HG03060 (cell line): ENCODE results near the gene PPP1CB.
"Not testable (repeated sequence)": the region's sequence is repeated elsewhere in the genome, so short reads cannot be mapped to it uniquely, and the experiment has no call there.

Experiments used
- ATAC-seq: cut with Tn5 transposase; IDR thresholded peaks from one replicate; pipeline ENCODE4 v1.9.1; 2021; ENCODE audit warnings: low read depth, moderate number of reproducible peaks; ENCODE audit not compliant: unreplicated experiment

PPP1CB gene

DNA sequence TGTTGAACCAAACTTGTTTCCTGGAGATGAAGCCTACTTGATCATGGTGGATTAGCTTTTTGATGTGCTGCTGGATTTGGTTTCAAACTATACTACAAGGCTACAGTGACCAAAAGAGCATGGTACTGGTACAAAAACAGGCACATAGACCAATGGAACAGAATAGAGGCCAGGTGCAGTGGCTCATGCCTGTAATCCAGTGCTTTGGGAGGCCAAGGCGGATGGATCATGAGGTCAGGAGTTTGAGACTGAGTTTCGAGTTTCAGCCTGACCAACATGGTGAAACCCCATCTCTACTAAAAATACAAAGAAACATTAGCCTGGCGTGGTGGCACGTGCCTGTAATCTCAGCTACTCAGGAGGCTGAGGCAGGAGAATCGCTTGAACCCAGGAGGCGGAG is 9.0 kb upstream of the PPP1CB start:
- not testable (repeated sequence) for ATAC-seq

DNA sequence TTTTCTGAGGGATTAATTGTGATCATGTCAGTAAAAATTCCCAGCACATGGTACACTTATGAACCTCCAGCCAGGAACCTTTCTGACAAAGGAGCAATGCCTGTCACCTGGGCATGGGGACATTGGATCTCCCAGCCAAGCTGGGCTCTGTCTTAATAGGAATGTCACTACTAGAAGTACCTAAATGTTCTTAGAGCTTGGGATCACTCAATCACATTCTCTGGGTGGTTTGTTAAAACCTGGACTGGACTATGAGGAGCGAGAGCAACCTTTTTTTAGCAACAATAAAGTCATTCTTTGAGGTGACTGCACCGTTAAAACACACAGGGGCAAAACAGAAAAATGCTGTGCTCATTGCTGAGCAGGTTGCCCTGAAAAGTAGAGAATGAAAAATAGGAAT is 6.4 kb upstream of the PPP1CB start:
- no peak for ATAC-seq

DNA sequence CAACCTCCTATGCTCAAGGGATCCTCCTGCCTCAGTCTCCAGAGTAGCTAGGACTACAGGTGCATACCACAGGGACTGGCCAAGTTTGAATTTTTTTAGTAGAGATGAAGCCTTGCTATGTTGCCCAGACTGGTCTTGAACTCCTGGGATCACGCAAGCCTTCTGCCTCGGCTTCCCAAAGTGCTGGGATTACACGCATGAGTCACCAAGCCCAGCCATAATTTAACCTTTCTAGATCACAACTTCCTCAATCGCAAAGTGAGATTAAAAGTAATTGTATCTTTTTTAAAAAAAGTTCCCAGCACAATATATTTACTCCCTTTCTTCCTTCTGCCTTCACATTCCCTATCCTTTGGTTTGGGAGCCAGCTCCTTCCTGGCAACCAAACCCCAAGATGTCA is 5.8 kb upstream of the PPP1CB start:
- no peak for ATAC-seq

DNA sequence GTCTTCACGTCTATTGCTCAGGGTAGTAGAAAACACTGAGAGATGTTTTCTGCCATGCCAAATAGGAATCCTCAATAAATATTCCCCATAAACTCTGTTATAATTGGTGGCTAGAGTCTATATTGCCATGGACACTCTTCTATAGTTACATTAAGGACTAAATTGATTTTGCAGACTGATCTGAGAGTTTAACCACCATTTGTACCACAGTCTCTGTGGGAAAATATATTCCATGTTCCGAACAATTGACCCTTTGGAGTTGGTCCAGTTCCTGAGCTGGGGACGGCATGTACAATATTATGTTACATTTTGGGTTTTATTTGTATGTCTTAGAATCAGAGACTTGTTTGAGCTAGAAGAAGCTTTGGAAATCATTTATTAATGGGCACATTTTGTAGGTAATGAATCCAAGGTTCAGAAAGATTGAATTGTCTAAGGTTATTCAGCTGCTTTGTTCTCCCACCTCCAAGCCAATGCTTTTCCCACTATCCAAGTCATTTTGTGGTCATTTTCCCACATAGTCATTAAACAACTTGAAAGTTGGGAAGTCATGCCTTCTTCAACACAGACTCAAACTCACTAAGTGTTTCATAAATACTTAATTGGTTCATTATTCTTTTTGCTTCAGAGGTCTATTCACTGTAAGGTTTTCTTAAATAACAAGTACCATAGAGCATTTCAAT is 5.1 kb upstream of the PPP1CB start:
- ATAC-seq: no peak

DNA sequence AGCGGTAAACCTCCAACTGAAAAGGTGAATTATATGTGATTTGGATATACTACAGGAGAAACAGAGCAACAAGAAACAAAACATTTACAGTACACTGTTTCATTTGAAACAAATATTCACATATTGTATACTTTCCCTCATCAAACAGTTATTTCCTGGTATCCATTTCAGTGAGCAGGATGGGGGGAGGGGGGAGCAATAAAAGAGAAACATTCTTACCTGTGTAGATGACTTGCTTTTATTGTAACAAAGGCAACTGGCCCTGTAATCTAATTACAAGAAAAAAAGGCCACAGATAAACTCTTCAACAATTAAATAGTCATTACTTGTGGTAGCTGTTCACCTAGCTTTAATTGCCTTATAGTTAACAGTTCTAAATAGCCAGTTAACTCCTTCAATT is 3.9 kb upstream of the PPP1CB start:
- ATAC-seq: no peak

DNA sequence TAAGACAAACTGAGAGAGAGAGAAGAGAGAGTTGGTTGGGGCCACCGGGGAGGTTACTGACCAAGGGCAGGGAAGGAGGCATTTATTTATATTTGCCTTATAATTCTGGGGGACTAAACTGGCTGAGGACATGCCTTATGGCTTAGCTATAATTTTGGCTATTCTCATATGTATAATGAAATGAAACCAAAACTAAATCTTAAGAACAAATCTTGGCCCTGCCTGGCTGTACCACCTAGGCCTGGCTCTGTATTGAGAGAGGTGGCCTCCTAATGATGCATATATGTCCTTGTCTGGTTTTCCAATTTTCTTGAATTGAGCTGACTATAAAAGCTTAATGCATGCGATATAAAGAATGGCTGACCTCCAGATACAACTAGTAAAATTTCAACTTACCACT is 3.5 kb upstream of the PPP1CB start:
- no peak for ATAC-seq

DNA sequence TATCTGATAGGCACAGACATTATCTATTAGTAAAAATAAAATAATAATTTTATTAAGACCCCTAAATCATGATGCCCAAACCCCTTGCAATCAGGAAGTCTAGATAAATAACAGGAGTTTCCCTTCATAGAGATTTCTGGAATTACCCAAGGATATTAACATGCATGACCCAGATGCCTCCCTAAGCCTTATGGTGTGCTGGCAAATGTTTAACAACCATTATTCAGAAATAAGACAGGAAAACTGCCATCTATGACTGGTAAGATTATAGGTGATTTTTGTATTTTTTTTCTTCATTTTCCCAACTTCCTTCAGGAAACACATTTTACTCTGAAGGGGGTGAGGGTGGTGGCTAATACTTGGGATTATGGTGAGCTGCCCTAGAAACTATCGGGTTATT is 2.7 kb upstream of the PPP1CB start:
- no peak for ATAC-seq

DNA sequence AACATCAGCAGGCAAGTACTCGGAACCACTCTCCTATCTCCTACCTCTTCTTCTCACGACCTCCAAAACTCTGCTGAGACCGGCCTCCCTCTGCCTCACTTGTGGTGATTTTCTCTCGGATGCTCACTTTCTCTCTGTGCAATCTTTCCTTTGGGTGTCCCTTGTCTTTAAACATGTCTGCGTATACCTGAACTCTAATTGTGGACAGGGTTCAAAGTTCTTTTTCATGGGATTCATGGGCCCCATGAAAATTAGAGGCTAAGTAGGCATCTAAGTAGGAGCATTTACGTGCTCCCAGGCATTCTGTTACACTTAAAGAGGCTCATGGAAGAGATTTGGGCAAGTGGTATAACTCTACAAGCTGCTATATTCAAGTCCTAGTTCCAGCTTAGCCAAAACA is 2.1 kb upstream of the PPP1CB start:
- no peak for ATAC-seq

DNA sequence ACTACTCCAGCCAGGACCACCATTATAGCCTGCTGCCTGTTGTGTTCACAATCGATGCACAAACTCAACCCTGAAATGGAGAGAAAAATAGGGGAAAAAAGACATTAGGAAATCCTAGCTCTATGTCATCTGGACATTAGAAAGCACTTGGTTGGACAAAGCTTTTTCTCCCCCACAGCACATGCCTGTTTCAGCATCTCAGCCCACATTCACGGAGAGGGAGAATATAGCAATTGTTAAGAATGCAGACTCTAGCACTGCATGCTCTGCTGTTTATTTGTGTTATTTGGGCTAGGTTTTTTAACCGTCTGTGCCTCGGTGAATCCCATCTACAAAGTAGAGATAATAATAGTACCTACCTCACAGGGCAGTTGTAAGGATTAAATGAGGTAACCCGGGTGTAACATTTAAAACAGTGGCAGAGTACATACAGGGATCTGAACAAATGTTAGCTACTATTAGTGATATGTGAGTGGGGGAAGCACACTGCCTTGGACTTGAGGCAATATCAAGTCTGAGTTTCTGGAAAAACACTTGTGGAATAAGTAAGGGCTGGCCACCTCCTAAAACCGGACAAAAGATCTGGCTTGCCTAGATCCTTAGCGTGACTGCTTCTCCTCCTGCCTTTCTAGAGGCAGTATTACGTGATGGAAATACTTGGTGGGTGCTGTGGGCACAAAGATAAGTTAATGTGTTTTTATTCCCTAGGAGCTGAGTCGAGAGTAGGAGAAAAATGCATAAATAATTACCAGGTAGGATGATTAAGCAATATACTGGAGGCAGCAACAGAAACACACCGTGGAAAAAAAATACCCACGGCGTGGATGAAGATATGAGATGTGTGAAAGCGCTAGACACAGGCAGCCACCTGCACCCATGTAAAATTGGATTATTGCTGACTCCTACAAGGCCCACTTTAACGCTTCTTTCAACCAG is 1.0 kb upstream of the PPP1CB start:
- ATAC-seq: no peak

DNA sequence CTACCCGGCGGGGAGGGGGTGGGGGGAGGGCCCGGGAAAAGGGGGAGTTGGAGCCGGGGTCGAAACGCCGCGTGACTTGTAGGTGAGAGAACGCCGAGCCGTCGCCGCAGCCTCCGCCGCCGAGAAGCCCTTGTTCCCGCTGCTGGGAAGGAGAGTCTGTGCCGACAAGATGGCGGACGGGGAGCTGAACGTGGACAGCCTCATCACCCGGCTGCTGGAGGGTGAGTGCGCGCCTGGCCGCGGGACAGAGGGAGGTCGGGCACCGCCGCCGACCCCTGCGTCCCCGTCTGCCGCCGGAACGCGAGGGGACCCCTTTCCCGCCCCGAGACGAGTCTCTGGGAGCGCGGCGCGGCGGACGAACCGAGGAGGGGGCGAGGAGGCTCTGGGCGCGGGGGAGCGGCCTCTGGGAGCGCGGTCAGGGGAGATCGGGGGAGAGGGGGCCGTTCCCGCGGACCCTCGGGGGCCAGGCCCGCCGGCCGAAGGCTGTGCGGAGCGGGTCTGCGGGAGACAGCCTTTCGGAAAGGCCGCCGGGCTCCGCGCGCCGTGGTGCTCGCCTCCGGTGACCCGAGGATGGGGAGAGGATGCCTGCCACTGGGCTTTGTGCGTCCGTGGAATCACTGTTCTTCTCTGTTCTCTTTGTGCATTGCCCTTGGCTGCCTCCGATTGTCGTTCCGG is 463 bp downstream of the PPP1CB start:
- peak; percentile 10 for ATAC-seq

DNA sequence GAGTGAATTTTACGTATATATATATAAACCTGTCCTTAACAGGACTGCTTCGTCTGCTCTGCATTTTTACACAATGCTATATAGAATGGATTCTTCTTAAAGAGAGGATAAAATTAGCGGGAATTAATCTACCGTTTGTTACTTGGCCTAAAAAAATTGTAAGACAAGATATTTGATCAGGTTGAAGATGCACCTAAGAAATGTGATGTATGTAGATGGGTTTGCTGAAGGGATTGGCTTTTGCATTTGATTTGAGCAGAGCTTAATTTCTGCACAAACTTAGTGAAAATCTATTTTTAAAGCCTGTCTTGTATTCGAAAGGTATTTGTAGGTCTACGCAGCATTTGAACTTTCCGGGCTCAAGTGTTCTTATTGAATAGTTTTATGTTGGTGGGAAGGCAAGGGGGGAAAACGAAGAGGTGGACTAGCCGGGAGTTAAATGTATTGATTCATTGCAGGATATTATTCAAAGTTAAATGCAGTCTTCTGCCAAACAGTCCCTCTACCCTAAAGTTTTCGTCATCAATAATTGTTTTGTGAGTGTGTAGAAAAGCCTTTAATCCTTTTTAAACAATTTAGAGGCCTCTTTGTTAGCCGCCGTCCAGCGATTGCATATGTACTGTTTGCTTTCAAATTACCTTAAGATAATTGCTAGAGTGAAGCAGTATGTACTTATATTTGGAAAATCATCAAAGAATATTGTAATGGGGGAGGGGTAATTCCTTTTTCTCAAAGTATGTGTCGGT is 1.2 kb downstream of the PPP1CB start:
- no peak for ATAC-seq

DNA sequence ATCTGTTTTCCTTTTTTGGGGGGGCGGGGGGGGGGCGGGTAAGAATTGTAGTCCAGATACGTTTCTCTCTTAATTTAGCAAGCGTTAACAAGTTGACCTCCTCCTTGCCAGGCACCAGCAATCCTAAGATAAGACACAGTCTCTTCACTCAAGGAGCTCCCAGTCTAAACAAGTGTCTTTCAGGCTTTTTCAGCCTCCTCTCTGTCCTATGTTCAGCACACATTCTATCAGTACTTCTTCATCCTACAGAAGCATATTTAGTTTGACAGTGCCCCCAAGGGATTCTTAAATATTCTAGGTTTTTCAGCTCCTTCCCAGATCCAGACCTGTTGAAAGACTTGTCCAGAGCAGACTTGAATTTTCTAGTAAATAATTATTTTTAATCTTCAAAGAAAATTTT is 2.7 kb downstream of the PPP1CB start:
- no peak for ATAC-seq

DNA sequence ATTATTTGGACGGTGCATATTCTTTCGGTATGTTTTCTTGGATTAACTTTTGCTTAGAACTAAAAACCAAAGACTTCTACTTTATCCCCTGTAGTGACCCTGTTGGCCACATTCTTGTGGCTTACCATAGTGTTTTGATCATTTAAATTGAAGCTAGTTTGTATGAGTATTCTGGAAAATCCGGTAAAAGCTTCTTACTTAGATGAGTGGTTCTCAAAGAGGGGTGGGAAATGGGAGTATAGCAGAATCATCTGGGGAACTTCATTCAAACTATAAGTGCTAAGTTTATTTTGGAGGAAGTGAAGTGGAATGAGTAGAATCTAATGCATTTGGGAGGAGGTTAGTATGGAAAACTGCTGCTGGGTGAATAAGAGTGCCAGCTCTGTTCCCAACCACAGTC is 3.8 kb downstream of the PPP1CB start:
- no peak for ATAC-seq

DNA sequence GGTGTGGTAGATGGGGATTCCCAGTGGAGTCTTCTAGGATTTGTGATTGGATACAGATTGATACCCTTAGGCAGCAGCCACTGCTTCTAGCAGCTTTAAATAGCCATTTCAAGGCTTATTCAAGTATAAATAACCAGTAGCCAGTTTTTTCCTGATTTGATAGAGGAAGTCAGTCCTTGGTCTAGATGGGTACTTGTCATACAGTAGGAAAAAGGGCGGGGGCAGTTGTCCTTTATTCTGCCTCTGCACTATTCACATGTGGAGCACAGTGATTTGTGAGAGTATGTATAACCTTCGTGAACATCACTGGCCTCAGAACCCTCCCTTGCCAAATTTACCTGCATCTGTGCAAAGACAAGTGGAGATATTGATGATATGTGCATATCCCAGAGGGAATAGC is 6.8 kb downstream of the PPP1CB start:
- ATAC-seq: no peak

DNA sequence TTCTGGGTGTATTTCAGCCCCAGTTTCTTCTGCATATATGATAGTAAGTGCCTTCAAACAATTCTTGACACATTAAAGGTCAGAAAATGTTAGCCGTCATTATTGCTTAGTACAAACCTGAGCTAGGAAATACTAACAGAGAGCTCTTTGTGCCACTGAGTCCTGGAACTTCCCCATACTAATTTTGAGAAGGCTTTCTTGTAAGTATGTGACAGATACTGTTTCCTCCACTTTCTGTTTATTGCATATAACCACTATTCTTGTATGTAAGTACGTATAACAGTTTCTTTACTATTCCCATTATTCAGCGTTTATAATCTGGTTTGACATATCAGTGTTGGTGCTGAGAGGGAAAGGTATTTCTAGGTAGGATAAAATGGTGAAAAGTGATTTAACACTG is 9.8 kb downstream of the PPP1CB start:
- no peak for ATAC-seq

DNA sequence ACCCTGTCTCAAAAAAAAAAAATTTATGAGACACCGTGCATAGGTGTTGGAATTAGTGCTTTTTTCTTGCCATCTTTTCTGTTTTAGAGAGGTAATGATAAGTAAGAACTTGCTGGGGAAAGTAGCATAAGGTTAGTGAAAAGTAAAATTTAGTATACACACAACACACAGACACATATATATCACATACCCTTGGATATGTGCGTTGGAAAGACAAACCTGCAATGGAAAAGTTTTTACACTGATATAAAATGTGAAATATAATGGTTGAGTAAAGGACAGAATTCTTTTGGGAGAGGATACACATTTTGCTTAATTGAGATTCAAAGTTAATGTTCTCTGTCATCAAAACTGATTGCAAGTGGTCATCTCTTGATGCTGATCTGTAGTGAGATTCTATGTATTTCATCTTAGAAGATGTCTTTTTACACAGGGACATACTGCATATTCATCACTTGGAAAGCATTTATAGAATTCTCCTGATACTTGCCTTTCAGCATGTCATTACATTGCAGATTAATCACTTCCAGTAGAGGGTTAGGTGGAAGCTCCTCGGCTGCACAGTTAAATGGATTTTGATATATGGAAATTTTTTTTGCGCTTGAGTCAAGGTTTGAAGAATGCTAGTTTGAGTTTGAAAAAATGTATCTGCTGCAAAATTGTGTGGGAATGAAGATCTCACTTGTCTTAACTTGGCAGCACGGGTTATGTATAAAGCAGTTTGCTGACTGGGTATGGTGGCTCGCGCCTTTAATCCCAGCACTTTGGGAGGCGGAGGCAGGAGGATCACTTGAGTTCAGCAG is 13.5 kb downstream of the PPP1CB start:
- no peak for ATAC-seq

DNA sequence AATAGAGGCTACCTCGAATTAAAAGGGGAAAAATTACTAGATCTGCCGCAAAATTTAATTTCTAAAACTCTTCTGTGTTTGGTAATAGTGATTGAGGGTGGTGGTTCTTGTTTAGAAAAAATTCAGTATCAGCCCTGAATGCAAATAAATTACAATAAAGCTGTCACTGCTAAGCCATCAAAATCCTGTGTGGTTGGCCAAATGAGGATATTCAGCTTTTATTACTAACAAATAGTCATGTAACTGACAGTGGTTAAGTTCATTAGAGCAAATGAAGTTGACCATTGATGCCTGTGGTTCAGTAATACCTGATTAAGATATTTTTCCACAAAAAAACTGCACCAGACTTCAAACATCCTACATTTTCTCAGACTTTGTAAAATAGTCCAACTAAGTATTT is 14.4 kb downstream of the PPP1CB start:
- ATAC-seq: no peak

DNA sequence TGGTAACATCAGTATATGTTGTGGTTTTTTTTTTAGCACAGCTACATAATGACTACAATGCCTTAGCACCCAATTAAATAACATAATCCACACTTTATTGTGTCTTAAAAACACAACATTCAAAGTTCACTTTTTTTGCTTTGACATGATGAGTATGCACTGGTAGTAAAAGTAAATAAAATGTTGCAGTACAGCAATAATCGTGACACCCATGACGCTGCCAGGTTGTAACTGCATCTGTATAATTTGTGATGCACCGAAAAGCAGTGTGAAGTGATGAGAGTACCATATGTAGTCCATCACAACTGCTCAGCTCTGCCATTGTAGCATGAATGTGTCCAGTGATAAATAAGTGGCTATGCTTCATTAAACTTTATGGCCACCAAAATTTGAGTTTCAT is 15.7 kb downstream of the PPP1CB start:
- ATAC-seq: no peak

DNA sequence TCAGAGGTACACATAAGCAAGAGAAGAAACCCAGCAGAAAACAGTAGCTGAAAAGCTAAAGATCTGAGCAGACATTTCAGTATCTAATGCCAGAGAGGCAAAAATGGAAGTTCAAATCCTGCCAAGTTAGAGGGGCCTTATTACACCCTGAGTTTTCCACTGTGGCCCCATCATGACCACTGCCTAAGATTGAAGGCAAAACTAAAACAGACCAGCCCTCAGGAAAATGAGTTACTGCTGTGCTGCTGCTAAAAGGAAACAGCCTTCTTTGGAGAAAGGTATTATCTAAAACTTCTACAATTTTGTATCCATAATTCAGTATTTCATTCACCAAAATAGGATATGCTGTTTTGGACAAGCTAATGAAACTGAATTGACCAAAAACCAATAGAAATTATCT is 16.8 kb downstream of the PPP1CB start:
- ATAC-seq: no peak

DNA sequence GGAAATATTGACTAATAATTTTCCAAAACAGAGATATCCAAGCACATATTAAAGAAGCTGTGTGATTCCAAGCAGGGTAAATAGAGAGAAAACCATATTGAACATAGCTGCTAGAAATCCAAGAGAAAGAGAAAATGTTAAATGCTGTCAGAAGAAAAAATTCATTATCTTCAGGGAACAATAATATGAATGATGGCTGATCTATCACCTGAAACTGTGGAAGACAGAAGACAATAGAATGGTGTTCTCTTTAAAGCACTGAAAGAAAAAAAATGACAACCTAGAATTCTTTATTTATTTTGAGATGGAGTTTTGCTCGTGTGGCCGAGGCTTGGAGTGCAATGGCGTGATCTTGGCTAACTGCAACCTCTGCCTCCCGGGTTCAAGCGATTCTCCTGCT is 17.3 kb downstream of the PPP1CB start:
- ATAC-seq: no peak
